C4-2B (cell line): ENCODE data around the gene CDH23.

Source experiments
- CTCF ChIP-seq: fragments of 450-650 bp; conservative IDR thresholded peaks from 2 replicates; pipeline ENCODE4 v1.5.1; 2017; ENCODE audit warnings: mild to moderate bottlenecking
- ZFX ChIP-seq: fragments of 450-650 bp; IDR thresholded peaks from 2 replicates; pipeline ENCODE4 v1.6.1; 2017

- no peak for TF ChIP-seq CTCF
- TF ChIP-seq ZFX: no peak
These were observed 142.0 kb downstream of the CDH23 start for GRCh38 chr10:71538608-71539260.
